Karpas-422 (cell line): ENCODE measurements around the gene CAPZA2. TPM values are rescaled to one million over a fixed set of nuclear protein-coding genes. Genes with fewer than 3 reads are reported as not detected.

Source experiments
- DNase-seq: peaks from one replicate; pipeline ENCODE4 v3.0.0-alpha.2; 2015
- H2AFZ ChIP-seq: fragments of 200-600 bp; sonication (generic); 2 replicates; pipeline ENCODE4 v1.6.1; 2014; ENCODE audit warnings: antibody characterized with exemption, low read length, mixed read lengths
- H3K27ac ChIP-seq: fragments of 200-600 bp; sonication (generic); 2 replicates; pipeline ENCODE4 v1.5.1; 2014; ENCODE audit warnings: mild to moderate bottlenecking, low read length, moderate library complexity
- H3K27me3 ChIP-seq: fragments of 200-600 bp; sonication (generic); 2 replicates; pipeline ENCODE4 v1.6.1; 2014; ENCODE audit warnings: low read length, mixed read lengths
- H3K36me3 ChIP-seq: fragments of 200-600 bp; sonication (generic); 2 replicates; pipeline ENCODE4 v1.6.1; 2014; ENCODE audit warnings: low read length, mixed read lengths; ENCODE audit not compliant: insufficient read depth
- H3K4me1 ChIP-seq: fragments of 200-600 bp; sonication (generic); 2 replicates; pipeline ENCODE4 v1.6.1; 2014; ENCODE audit warnings: mild to moderate bottlenecking, low read length, mixed read lengths
- H3K4me2 ChIP-seq: fragments of 200-600 bp; sonication (generic); 2 replicates; pipeline ENCODE4 v1.6.1; 2014; ENCODE audit warnings: low read length, low read depth, mild to moderate bottlenecking; ENCODE audit not compliant: poor library complexity, severe bottlenecking
- H3K4me3 ChIP-seq: fragments of 200-600 bp; sonication (generic); 2 replicates; pipeline ENCODE4 v1.5.1; 2014; ENCODE audit warnings: mild to moderate bottlenecking, antibody characterized with exemption, low read length, mixed read lengths
- H3K79me2 ChIP-seq: fragments of 200-600 bp; sonication (generic); 2 replicates; pipeline ENCODE4 v1.6.1; 2014; ENCODE audit warnings: mild to moderate bottlenecking, low read length, mixed read lengths
- H3K9ac ChIP-seq: fragments of 200-600 bp; sonication (generic); 2 replicates; pipeline ENCODE4 v1.6.0; 2014; ENCODE audit warnings: low read length
- H3K9me2 ChIP-seq: fragments of 200-600 bp; sonication (generic), shearing (Covaris generic); replicated peaks from 2 replicates; pipeline ENCODE4 v1.6.0; 2014; ENCODE audit warnings: mild to moderate bottlenecking, low read length, moderate library complexity; ENCODE audit not compliant: insufficient read depth
- H3K9me3 ChIP-seq: fragments of 300-700, 200-600 bp; sonication (generic); 2 replicates; pipeline ENCODE4 v1.6.1; 2014; ENCODE audit warnings: low read length, mixed read lengths
- H4K20me1 ChIP-seq: fragments of 200-600 bp; sonication (generic); 2 replicates; pipeline ENCODE4 v1.6.1; 2014; ENCODE audit warnings: mild to moderate bottlenecking, antibody characterized with exemption, low read length, low read depth; ENCODE audit not compliant: insufficient read depth
- total RNA-seq: library from RNA; depleted of rRNA; stranded (reverse); fragments of >200 nt; shearing (Covaris generic); gene quantifications from 2 replicates; pipeline ENCODE4 v1.2.3, GENCODE V29; 2014; ENCODE audit warnings: low replicate concordance

The CAPZA2 gene
- total RNA-seq, 1 experiment from 2014 or later, result 102 TPM

- H2AFZ ChIP-seq, result no peak overlapping the region
- H3K4me3 ChIP-seq, result no peak overlapping the region
- H3K4me1 ChIP-seq, result no peaks in the 10 kb centered on the region
- H3K9me2 ChIP-seq, result no peaks in the 10 kb centered on the region
- no peak overlapping the region for H3K9ac ChIP-seq
- H3K27me3 ChIP-seq, result no peaks in the 10 kb centered on the region
- no peak overlapping the region for H3K4me2 ChIP-seq
- no peaks in the 10 kb centered on the region for H3K79me2 ChIP-seq
- H3K36me3 ChIP-seq, result no peaks in the 10 kb centered on the region
- no peaks in the 10 kb centered on the region for H4K20me1 ChIP-seq
- no peak overlapping the region for H3K27ac ChIP-seq
- DNase-seq, result peak; percentile 20
- H3K9me3 ChIP-seq, result no peaks in the 10 kb centered on the region
Measured at GRCh38 chr7:116942504-116942903, 80.1 kb downstream of the CAPZA2 start.

GRCh38 chr7:116948934-116949333 lies 86.5 kb downstream of the CAPZA2 start:
- H3K9me2 ChIP-seq, result no peaks in the 10 kb centered on the region
- H3K9ac ChIP-seq, result no peak overlapping the region
- H3K4me3 ChIP-seq, result no peak overlapping the region

GRCh38 chr7:116949941-116950801 lies 87.8 kb downstream of the CAPZA2 start:
- Histone ChIP-seq H3K9me2 (no peaks in the 10 kb centered on the region), H3K4me3 (no peak overlapping the region), H3K4me2 (no peak overlapping the region), H2AFZ (no peak overlapping the region), H3K36me3 (no peaks in the 10 kb centered on the region), H3K27me3 (no peaks in the 10 kb centered on the region), H3K27ac (no peak overlapping the region), H3K79me2 (no peaks in the 10 kb centered on the region), H4K20me1 (no peaks in the 10 kb centered on the region), H3K9me3 (no peaks in the 10 kb centered on the region), H3K9ac (no peak overlapping the region), H3K4me1 (peaks cover 11% of the 10 kb centered on the region)
- DNase-seq, result no peak

More at GRCh38 chr7:116948934-116949333, 86.5 kb downstream of the CAPZA2 start:
- DNase-seq, result no peak
- Histone ChIP-seq H3K9me3 (no peaks in the 10 kb centered on the region), H3K27me3 (no peaks in the 10 kb centered on the region), H4K20me1 (no peaks in the 10 kb centered on the region), H3K79me2 (no peaks in the 10 kb centered on the region), H3K27ac (no peak overlapping the region), H3K4me2 (no peak overlapping the region), H3K4me1 (peaks cover 5% of the 10 kb centered on the region), H3K36me3 (no peaks in the 10 kb centered on the region), H2AFZ (no peak overlapping the region)

GRCh38 chr7:116950889-116951351 lies 88.5 kb downstream of the CAPZA2 start:
- Histone ChIP-seq H3K4me3 (no peak overlapping the region), H3K4me2 (no peak overlapping the region), H3K79me2 (no peaks in the 10 kb centered on the region), H2AFZ (no peak overlapping the region), H3K27me3 (no peaks in the 10 kb centered on the region), H3K27ac (no peak overlapping the region), H3K36me3 (no peaks in the 10 kb centered on the region), H3K4me1 (peaks cover 11% of the 10 kb centered on the region), H3K9me3 (no peaks in the 10 kb centered on the region), H4K20me1 (no peaks in the 10 kb centered on the region), H3K9me2 (no peaks in the 10 kb centered on the region), H3K9ac (no peak overlapping the region)
- DNase-seq, result no peak

GRCh38 chr7:116951366-116952292 lies 89.2 kb downstream of the CAPZA2 start:
- H3K9me2 ChIP-seq, result no peaks in the 10 kb centered on the region
- no peak overlapping the region for H3K4me2 ChIP-seq
- H4K20me1 ChIP-seq, result no peaks in the 10 kb centered on the region
- DNase-seq, result no peak
- H3K27me3 ChIP-seq, result no peaks in the 10 kb centered on the region
- peaks cover 11% of the 10 kb centered on the region for H3K4me1 ChIP-seq
- no peaks in the 10 kb centered on the region for H3K79me2 ChIP-seq
- H3K9me3 ChIP-seq, result no peaks in the 10 kb centered on the region
- no peaks in the 10 kb centered on the region for H3K36me3 ChIP-seq
- H3K9ac ChIP-seq, result no peak overlapping the region
- no peak overlapping the region for H3K4me3 ChIP-seq
- no peak overlapping the region for H3K27ac ChIP-seq
- H2AFZ ChIP-seq, result no peak overlapping the region

GRCh38 chr7:116952635-116953371 lies 90.4 kb downstream of the CAPZA2 start:
- peak overlapping the region; percentile 83 for H3K9ac ChIP-seq
- H2AFZ ChIP-seq, result peak overlapping the region; percentile 99
- no peaks in the 10 kb centered on the region for H3K27me3 ChIP-seq
- no peaks in the 10 kb centered on the region for H3K36me3 ChIP-seq
- no peaks in the 10 kb centered on the region for H3K79me2 ChIP-seq
- H3K4me2 ChIP-seq, result peak overlapping the region; percentile 94
- peak; percentile 44 for DNase-seq
- H3K4me3 ChIP-seq, result peak overlapping the region; percentile 77
- H3K9me2 ChIP-seq, result no peaks in the 10 kb centered on the region
- H3K4me1 ChIP-seq, result peaks cover 11% of the 10 kb centered on the region
- no peaks in the 10 kb centered on the region for H4K20me1 ChIP-seq
- H3K27ac ChIP-seq, result no peak overlapping the region
- H3K9me3 ChIP-seq, result no peaks in the 10 kb centered on the region

GRCh38 chr7:116953372-116953905 lies 91.1 kb downstream of the CAPZA2 start, which contains the start of gene ST7:
TSS of gene ST7 (plus strand) at chr7:116953501. CDS start at chr7:116953541, 40 bp downstream.
- peak within 1 kb of the TSS; percentile 77 for H3K4me3 ChIP-seq
- H3K27me3 ChIP-seq, result no peaks in the 10 kb centered on the region
- H4K20me1 ChIP-seq, result no peaks in the 10 kb centered on the region
- peak within 1 kb of the TSS; percentile 83 for H3K9ac ChIP-seq
- no peaks in the 10 kb centered on the region for H3K9me3 ChIP-seq
- peak within 1 kb of the TSS; percentile 99 for H2AFZ ChIP-seq
- H3K27ac ChIP-seq, result no peak within 1 kb of the TSS
- peaks cover 11% of the 10 kb centered on the region for H3K4me1 ChIP-seq
- H3K4me2 ChIP-seq, result peak within 1 kb of the TSS; percentile 94
- no peaks in the 10 kb centered on the region for H3K79me2 ChIP-seq
- H3K36me3 ChIP-seq, result no peaks in the 10 kb centered on the region
- DNase-seq, result peak; percentile 74
- H3K9me2 ChIP-seq, result no peaks in the 10 kb centered on the region
